ENCODE results near the gene CLPSL2.

DNA sequence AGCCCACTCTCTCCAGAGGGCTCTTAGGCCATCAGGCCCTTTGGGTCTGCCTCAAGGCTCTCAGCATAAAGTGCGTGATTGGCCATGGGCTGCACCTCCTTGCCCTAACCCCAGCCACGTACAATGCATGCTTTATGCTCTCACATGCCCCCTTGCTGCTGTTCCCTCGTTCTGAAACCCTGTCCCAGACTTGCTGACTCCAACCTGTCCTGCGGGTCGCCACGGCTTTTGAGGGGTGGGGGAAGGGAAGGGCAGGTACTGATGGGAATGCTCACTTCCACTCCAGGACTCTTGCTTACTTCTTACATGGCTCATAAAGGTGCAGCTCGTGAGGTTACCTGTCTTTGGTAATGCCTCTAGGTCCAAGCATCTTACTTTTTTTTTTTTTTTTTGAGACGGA, 33.6 kb upstream of the CLPSL2 start:
- no peak for TF ChIP-seq ZFX (IDR thresholded peaks at IDR 0.05)
- TF ChIP-seq, protein P1, sequence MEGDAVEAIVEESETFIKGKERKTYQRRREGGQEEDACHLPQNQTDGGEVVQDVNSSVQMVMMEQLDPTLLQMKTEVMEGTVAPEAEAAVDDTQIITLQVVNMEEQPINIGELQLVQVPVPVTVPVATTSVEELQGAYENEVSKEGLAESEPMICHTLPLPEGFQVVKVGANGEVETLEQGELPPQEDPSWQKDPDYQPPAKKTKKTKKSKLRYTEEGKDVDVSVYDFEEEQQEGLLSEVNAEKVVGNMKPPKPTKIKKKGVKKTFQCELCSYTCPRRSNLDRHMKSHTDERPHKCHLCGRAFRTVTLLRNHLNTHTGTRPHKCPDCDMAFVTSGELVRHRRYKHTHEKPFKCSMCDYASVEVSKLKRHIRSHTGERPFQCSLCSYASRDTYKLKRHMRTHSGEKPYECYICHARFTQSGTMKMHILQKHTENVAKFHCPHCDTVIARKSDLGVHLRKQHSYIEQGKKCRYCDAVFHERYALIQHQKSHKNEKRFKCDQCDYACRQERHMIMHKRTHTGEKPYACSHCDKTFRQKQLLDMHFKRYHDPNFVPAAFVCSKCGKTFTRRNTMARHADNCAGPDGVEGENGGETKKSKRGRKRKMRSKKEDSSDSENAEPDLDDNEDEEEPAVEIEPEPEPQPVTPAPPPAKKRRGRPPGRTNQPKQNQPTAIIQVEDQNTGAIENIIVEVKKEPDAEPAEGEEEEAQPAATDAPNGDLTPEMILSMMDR (conservative IDR thresholded peaks at IDR 0.05) = no peak
